8988T (cell line): ENCODE measurements around the gene CYBRD1.

Experiments used
- DNase-seq: peaks from one replicate; pipeline ENCODE4 v3.0.0; 2011

The CYBRD1 gene

GRCh38 chr2:171557363-171557762 lies 35.1 kb downstream of the CYBRD1 start:
- no peak for DNase-seq

GRCh38 chr2:171563301-171563700 lies 41.0 kb downstream of the CYBRD1 start:
- DNase-seq: no peak

- no peak for DNase-seq
These were observed 42.2 kb downstream of the CYBRD1 start for GRCh38 chr2:171564463-171564862.

GRCh38 chr2:171566057-171566456 lies 43.8 kb downstream of the CYBRD1 start:
- no peak for DNase-seq

- no peak for DNase-seq
These were observed 44.5 kb downstream of the CYBRD1 start for GRCh38 chr2:171566753-171567152.

- no peak for DNase-seq
These were observed 45.8 kb downstream of the CYBRD1 start for GRCh38 chr2:171568089-171568488.

- DNase-seq: no peak
These were observed 49.4 kb downstream of the CYBRD1 start for GRCh38 chr2:171571721-171572120.

- DNase-seq: peak; percentile 79
These were observed 52.0 kb downstream of the CYBRD1 start for GRCh38 chr2:171574149-171574795.

- no peak for DNase-seq
These were observed 53.3 kb downstream of the CYBRD1 start for GRCh38 chr2:171575606-171576005.

- no peak for DNase-seq
These were observed 56.0 kb downstream of the CYBRD1 start for GRCh38 chr2:171578127-171578803.

- no peak for DNase-seq
These were observed 57.2 kb downstream of the CYBRD1 start for GRCh38 chr2:171579481-171579880.

GRCh38 chr2:171583566-171583965 lies 61.3 kb downstream of the CYBRD1 start:
- no peak for DNase-seq

- no peak for DNase-seq
These were observed 61.7 kb downstream of the CYBRD1 start for GRCh38 chr2:171584001-171584400.

- DNase-seq: no peak
These were observed 64.9 kb downstream of the CYBRD1 start for GRCh38 chr2:171587132-171587531.

- no peak for DNase-seq
These were observed 65.3 kb downstream of the CYBRD1 start for GRCh38 chr2:171587567-171587966.

- DNase-seq: no peak
These were observed 67.8 kb downstream of the CYBRD1 start for GRCh38 chr2:171590116-171590515.

GRCh38 chr2:171592036-171592555 lies 69.8 kb downstream of the CYBRD1 start:
- no peak for DNase-seq

- DNase-seq: no peak
These were observed 73.2 kb downstream of the CYBRD1 start for GRCh38 chr2:171595456-171595855.

- no peak for DNase-seq
These were observed 73.6 kb downstream of the CYBRD1 start for GRCh38 chr2:171595896-171596295.

- DNase-seq: peak; percentile 26
These were observed 76.5 kb downstream of the CYBRD1 start for GRCh38 chr2:171598713-171599319.

GRCh38 chr2:171600126-171600525 lies 77.9 kb downstream of the CYBRD1 start:
- no peak for DNase-seq

- no peak for DNase-seq
These were observed 80.1 kb downstream of the CYBRD1 start for GRCh38 chr2:171602352-171602751.
